Skeletal muscle satellite cell (primary cell): ENCODE measurements around the gene ACADVL.

Source experiments
- H3K27me3 ChIP-seq: 2 replicates; pipeline ENCODE4 v1.7.0; 2013; ENCODE audit warnings: low read length; ENCODE audit not compliant: control insufficient read depth, insufficient read depth
- H3K36me3 ChIP-seq: 2 replicates; pipeline ENCODE4 v1.7.0; 2013; ENCODE audit warnings: mild to moderate bottlenecking, control low read depth, low read length; ENCODE audit not compliant: insufficient read depth
- H3K4me1 ChIP-seq: 2 replicates; pipeline ENCODE4 v1.7.0; 2013; ENCODE audit warnings: low read length; ENCODE audit not compliant: control insufficient read depth, insufficient read depth
- H3K4me2 ChIP-seq: 2 replicates; pipeline ENCODE4 v1.7.0; 2013; ENCODE audit warnings: mild to moderate bottlenecking, low read length
- H3K4me3 ChIP-seq: 2 replicates; pipeline ENCODE4 v1.7.0; 2013; ENCODE audit warnings: low read length
- H3K9ac ChIP-seq: 2 replicates; pipeline ENCODE4 v1.7.0; 2013; ENCODE audit warnings: mild to moderate bottlenecking, low read depth, low read length, moderate library complexity
- H3K9me3 ChIP-seq: replicated peaks from 2 replicates; pipeline ENCODE4 v1.7.0; 2013; ENCODE audit warnings: mild to moderate bottlenecking, control low read depth, low read length

Gene ACADVL

GRCh38 chr17:7221278-7222092, 1.7 kb downstream of the ACADVL start:
- H3K9me3 ChIP-seq = no peaks in the 10 kb centered on the region
- peaks cover 36% of the 10 kb centered on the region for H3K4me1 ChIP-seq
- H3K27me3 ChIP-seq = no peaks in the 10 kb centered on the region
- H3K36me3 ChIP-seq = peaks cover 40% of the 10 kb centered on the region
- peak overlapping the region; percentile 90 for H3K4me2 ChIP-seq
- H3K9ac ChIP-seq = peak overlapping the region; percentile 93
- peak overlapping the region; percentile 95 for H3K4me3 ChIP-seq

- Histone ChIP-seq H3K4me2 (no peak overlapping the region), H3K27me3 (no peaks in the 10 kb centered on the region), H3K9ac (no peak overlapping the region), H3K4me3 (no peak overlapping the region), H3K4me1 (peaks cover 33% of the 10 kb centered on the region), H3K9me3 (no peaks in the 10 kb centered on the region), H3K36me3 (peaks cover 48% of the 10 kb centered on the region)
These were observed 2.6 kb downstream of the ACADVL start for GRCh38 chr17:7222093-7222971.

GRCh38 chr17:7222972-7223292, 3.2 kb downstream of the ACADVL start:
- Histone ChIP-seq H3K9me3 (no peaks in the 10 kb centered on the region), H3K36me3 (peaks cover 54% of the 10 kb centered on the region), H3K4me3 (no peak overlapping the region), H3K4me2 (no peak overlapping the region), H3K27me3 (no peaks in the 10 kb centered on the region), H3K9ac (no peak overlapping the region), H3K4me1 (peaks cover 29% of the 10 kb centered on the region)

GRCh38 chr17:7223375-7223774, 3.6 kb downstream of the ACADVL start:
- Histone ChIP-seq H3K4me3 (no peak overlapping the region), H3K36me3 (peaks cover 59% of the 10 kb centered on the region), H3K4me2 (no peak overlapping the region), H3K9me3 (no peaks in the 10 kb centered on the region), H3K9ac (no peak overlapping the region), H3K4me1 (peaks cover 29% of the 10 kb centered on the region), H3K27me3 (no peaks in the 10 kb centered on the region)

- H3K36me3 ChIP-seq = peaks cover 66% of the 10 kb centered on the region
- no peak overlapping the region for H3K4me3 ChIP-seq
- no peaks in the 10 kb centered on the region for H3K9me3 ChIP-seq
- H3K4me1 ChIP-seq = peaks cover 25% of the 10 kb centered on the region
- no peaks in the 10 kb centered on the region for H3K27me3 ChIP-seq
- no peak overlapping the region for H3K4me2 ChIP-seq
- H3K9ac ChIP-seq = no peak overlapping the region
These were observed 4.4 kb downstream of the ACADVL start for GRCh38 chr17:7224110-7224509.

- Histone ChIP-seq H3K4me1 (peaks cover 20% of the 10 kb centered on the region), H3K4me2 (no peak overlapping the region), H3K36me3 (peaks cover 72% of the 10 kb centered on the region), H3K4me3 (no peak overlapping the region), H3K27me3 (no peaks in the 10 kb centered on the region), H3K9me3 (no peaks in the 10 kb centered on the region), H3K9ac (no peak overlapping the region)
These were observed 4.9 kb downstream of the ACADVL start for GRCh38 chr17:7224661-7225111.

GRCh38 chr17:7225711-7226331, 6.1 kb downstream of the ACADVL start:
- H3K27me3 ChIP-seq = no peaks in the 10 kb centered on the region
- no peak overlapping the region for H3K9ac ChIP-seq
- no peak overlapping the region for H3K4me3 ChIP-seq
- H3K4me1 ChIP-seq = peaks cover 14% of the 10 kb centered on the region
- H3K4me2 ChIP-seq = no peak overlapping the region
- H3K36me3 ChIP-seq = peaks cover 82% of the 10 kb centered on the region
- H3K9me3 ChIP-seq = no peaks in the 10 kb centered on the region

- Histone ChIP-seq H3K9me3 (no peaks in the 10 kb centered on the region), H3K27me3 (no peaks in the 10 kb centered on the region), H3K36me3 (peaks cover 72% of the 10 kb centered on the region), H3K9ac (no peak overlapping the region), H3K4me2 (no peak overlapping the region), H3K4me3 (no peak overlapping the region), H3K4me1 (peaks cover 9% of the 10 kb centered on the region)
These were observed 7.3 kb downstream of the ACADVL start for GRCh38 chr17:7226721-7227710.

- Histone ChIP-seq H3K9me3 (no peaks in the 10 kb centered on the region), H3K4me3 (no peak overlapping the region), H3K27me3 (no peaks in the 10 kb centered on the region), H3K36me3 (peaks cover 53% of the 10 kb centered on the region), H3K4me2 (no peak overlapping the region), H3K9ac (no peak overlapping the region), H3K4me1 (peaks cover 15% of the 10 kb centered on the region)
These were observed 9.2 kb downstream of the ACADVL start for GRCh38 chr17:7228920-7229319.

GRCh38 chr17:7229504-7229903, 9.8 kb downstream of the ACADVL start:
- peaks cover 16% of the 10 kb centered on the region for H3K4me1 ChIP-seq
- H3K4me3 ChIP-seq = no peak overlapping the region

More at GRCh38 chr17:7229504-7229903, 9.8 kb downstream of the ACADVL start:
- Histone ChIP-seq H3K27me3 (no peaks in the 10 kb centered on the region), H3K36me3 (peaks cover 48% of the 10 kb centered on the region), H3K9me3 (no peaks in the 10 kb centered on the region), H3K4me2 (no peak overlapping the region), H3K9ac (no peak overlapping the region)
